ENCODE results near the gene NHERF2.
"Not testable (repeated sequence)": the region's sequence is repeated elsewhere in the genome, so short reads cannot be mapped to it uniquely, and the experiment has no call there.

Gene NHERF2

DNA sequence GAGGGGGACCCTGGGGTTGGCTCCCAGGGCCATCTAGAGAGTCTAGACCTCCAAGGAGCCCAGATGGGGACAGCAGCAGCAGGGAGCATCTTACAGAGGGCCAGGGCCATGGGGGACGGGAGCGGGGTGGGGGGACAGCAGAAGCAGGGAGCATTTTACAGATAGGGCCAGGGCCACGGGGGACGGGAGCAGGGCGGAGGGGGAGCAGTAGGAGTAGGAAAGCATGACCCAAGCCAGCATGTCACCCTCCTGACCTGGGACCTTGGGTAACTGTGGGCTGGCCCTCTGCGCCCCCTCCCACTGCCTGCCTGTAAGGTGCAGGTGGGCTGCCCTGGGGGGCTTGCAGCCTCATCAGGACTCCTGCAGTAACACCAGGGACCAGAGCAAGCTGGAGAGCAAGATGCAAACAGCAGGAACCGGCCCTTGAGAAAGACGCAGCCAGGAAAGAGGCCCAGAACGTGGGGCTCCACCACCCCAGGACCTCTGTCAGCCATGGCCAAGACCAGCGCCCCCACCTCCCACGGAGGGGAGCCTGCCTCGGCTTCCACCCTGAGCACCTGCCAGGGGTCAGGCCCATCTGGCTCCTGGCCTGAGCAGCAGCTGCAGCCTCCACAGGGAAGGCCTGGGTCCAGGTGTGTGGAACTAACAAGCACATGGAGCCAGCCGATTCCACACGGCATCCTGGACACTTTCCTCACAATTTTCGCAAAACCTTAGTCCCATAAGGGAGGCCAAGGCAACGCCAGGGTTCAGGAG is 19.4 kb upstream of the NHERF2 start:
- no peak for DNase-seq

DNA sequence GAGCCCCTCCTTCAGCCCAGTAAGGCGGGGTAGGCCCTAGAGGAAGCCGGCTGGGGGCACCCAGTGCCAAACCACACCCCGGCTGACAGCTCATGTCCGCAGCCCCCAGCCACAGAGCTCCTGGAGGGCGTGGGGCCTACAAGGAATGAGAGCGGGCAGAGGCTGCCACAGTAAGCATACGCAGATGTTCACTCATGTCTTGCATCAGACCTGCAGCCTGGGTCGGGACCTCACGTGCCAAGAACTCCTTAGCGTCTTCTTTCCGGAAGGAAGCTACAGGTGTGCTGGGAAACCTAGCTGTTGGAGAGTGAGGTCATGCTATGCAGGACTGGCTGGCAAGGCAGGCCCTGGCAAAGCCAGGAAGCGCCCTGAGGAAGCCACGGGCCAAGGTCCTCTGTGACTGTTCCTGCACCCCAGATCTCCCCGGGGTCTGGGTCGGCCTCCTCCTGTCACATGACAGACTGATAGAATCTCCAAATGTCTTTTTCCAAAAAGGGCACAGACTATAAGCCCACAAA is 18.6 kb upstream of the NHERF2 start:
- DNase-seq: peak; percentile 52

DNA sequence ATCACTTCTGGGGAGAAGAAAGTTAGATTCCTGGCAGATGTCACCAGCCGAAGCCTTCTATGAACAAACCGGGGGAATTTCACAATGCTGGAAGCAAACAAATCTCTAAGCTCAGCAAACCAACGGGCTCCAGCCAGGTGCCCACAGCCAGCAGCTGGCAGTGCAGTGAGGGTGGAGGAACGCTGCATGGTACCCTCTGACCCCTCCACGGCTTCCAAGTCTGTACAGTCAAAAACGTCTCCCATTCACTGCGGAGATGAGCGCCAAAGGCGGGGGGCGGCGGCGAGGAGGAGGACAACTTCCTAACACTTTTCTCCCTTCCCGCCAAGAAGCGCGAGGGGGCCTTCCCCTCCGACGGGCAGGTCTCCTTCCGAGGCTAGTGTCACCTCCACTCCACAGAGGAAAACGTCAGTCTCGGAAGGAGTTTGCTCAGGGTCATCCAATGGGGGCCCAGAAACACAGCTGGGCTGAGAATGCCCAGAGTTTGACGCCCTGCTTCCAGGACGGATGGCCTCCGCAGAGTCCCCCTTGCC is 18.0 kb upstream of the NHERF2 start:
- DNase-seq: no peak

DNA sequence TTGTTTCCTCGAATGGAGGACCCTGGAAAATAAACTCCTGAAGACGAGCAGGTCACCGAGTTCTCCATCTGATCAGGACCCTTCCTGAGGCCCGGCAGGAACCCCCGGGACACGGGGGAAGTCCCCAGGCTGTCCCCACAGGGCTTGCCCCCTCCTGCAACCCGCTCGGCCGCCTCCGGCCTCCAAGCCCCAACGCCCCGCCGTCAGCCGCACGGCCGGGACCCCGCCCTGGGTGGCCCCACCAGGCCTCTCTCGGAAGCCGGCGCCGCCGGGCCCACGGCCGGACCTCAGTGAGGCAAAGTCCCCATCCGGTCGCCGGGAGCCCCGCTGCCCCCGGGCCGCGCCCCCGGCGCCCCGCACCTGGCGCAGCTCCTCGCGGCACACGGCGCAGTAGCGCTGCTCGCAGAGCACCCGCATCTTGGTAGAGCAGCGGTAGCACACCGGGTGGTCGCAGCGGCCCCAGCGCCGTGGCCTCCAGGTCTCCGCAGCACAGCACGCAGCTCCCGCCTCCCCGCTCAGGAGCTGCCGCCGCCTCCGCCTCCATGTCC is 17.5 kb upstream of the NHERF2 start:
- DNase-seq: no peak

DNA sequence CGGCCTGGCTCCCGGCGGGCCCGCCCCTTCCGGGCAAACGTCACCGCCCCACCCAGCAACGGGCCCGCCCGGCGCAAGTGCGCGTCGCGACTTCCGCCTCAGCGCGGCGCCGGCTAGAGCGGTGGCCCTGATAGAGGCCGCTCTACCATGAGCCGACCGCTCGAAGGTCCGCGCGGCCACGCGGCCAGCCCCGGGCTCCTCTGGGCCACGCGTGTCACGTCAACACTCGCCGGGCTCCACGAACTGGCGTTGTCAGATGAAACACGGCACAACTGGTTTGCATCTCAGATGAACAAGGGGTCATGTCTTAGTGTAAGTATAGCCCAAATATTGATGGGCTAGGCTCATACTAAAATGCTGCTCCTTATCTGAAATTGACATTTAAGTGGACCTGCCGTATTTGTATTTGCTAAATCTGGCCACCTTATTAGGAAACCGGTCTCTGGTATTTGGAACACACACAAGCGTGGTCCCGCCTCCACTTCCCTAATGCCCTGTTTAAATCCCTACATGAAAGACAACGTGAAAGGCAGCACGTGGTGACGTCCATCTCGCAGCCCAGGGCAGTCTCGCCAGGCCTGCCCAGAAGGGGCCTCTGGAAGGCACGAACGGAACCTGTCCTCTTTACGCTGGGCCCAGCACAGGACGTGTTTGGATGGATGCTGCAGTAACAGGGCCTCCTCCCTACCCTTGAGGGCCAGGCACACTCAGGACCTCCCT is 16.8 kb upstream of the NHERF2 start, which contains the start of gene ZNF598:
Gene ZNF598 (minus strand): TSS at position 31 of the 720 bp plus-strand sequence.
- peak; percentile 66 for DNase-seq

DNA sequence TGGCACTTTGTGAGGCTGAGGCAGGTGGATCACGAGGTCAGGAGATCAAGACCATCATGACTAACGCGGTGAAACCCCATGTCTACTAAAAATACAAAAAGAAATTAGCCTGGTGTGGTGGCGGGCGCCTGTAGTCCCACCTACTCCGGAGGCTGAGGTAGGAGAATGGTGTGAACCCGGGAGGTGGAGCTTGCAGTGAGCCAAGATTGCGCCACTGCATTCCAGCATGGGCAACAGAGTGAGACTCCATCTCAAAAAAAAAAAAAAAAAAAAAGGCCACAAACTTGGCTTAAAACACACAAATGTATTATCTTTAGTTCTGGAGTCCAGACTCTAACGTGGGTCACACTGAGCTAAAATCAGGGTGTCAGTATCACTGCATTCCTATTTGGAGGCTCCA is 15.0 kb upstream of the NHERF2 start:
- not testable (repeated sequence) for DNase-seq

DNA sequence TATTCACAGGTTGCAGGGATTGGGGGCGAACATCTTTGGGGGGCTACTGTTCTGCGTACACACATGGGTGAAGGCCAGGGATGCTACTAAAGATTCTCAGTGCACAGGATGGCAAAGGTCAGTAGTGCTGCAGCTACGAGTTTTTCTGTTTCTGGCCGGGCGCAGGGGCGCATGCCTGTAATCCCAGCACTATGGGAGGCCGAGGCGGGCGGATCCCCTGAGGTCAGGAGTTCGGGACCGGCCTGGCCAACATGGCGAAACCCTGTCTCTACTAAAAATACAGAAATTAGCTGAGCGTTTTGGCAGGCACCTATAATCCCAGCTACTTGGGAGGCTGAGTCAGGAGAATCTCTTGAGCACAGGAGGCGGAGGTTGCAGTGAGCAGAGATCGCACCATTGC is 13.2 kb upstream of the NHERF2 start:
- DNase-seq: no peak

DNA sequence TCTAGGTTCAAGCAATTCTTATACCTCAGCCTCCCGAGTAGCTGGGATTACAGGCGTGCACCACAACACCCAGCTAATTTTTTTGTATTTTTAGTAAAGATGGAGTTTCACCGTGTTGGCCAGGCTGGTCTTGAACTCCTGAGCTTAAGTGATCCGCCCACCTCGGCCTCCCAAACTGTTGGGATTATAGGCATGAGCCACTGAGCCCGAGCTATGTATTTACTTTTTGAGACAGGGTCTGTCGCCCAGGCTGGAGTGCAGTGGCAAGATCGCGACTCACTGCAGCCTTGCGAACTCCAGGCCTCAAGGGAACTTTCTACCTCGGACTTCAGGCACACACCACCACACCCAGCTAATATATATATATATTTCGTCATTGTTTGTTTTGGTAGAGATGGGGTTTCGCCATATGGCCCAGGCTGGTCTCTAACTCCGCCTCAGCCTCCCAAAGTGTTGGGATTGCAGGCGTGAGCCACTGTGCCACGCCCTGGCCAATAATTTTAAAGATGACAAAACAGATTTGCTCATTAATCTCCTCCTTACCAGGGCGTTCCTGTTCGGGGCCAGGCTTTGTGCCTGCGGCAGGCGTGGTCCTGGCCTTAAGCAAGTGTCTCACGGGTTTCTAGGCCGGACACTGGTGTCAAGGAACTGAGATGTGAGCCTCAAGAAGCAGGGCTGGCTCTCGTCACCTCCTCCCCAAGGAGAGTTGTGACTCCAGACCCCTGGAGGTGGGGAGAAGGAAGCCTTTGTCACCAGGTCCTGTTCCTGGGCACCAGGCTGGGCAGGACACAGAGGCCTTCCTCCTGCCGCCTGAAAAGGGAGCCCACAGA is 11.4 kb upstream of the NHERF2 start:
- DNase-seq: peak; percentile 69

DNA sequence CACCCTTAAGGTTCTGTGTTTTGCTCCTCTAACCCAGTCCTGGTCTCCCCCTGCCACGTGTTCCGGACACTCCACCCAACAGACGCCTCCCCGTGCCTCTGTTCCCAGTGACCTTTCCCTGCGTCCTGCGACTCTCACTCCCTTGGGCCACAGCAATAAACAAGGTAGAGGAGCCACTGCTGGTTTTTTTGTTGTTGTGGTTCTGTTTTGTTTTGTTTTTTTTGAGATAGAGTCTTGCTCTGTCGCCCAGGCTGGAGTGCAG is 10.8 kb upstream of the NHERF2 start:
- no peak for DNase-seq

DNA sequence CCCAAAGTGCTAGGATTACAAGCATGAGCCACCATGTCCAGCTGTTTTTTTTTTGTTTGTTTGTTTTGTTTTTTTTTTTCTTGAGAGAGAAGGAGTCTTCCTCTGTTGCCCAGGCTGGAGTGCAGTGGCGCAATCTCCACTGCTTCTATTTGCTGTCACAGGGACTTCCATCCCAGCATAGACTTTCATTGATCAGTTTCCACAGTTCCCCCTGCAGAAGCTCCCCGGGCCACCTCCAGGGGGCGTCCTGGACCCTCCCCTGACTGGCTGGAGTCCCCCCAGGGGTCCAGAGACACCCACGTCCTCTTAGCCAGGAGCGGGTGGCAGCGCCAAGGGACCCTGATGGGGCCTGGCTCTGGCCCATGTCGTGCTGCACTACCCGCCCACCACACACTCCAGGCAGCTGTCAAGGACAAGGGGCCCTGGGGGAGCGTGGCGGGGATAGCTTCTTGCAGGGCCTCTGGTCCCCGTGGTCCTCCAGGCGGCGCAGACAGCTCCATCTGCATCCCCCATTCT is 10.2 kb upstream of the NHERF2 start:
- DNase-seq: no peak

DNA sequence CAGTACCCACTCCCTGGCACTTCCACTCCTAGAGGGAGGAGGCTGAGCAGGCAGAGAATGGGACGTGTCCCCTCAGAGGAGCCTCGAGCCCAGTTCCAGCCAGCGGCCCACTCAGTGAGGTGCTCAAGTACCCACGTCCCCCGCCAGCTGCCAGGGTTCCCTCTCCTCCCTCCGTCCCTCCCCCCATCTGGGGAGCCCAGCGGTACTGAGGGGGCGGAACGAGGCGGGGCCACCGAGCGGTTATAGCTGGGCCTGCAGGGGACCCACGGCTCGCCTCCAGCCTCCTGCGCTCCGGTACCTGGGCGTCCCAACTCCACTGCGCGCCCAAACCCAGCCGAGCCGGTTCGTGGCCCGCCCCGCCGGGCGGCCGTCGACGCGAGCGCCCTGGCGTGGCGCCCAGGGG is 7.2 kb upstream of the NHERF2 start, which contains the start of gene NPW:
Gene NPW (plus strand): TSS at position 268 of the 403 bp plus-strand sequence.
- DNase-seq: no peak

DNA sequence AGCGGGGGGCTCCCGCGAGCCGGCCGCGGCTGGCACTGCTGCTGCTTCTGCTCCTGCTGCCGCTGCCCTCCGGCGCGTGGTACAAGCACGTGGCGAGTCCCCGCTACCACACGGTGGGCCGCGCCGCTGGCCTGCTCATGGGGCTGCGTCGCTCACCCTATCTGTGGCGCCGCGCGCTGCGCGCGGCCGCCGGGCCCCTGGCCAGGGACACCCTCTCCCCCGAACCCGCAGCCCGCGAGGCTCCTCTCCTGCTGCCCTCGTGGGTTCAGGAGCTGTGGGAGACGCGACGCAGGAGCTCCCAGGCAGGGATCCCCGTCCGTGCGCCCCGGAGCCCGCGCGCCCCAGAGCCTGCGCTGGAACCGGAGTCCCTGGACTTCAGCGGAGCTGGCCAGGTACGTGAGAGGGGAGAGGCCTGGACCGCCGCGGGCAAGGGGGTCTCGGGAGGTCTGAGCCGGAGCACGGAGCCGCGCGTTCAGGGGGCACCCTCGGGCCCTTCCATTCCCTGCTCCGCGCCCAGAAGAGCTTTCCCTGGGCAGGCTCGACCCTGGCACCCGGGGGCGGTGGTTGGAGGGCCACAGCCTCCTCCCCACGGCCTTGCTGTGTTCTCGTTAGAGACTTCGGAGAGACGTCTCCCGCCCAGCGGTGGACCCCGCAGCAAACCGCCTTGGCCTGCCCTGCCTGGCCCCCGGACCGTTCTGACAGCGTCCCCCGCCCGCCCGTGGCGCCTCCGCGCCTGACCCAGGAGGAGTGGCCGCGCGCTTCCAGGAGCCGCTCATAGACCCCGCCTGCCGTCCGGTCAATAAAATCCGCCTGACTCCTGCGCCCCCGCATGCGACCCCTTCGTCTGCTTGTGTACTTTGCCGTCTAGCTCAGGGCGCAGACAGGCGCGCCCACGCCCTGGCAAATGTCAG is 6.5 kb upstream of the NHERF2 start:
- DNase-seq: no peak

DNA sequence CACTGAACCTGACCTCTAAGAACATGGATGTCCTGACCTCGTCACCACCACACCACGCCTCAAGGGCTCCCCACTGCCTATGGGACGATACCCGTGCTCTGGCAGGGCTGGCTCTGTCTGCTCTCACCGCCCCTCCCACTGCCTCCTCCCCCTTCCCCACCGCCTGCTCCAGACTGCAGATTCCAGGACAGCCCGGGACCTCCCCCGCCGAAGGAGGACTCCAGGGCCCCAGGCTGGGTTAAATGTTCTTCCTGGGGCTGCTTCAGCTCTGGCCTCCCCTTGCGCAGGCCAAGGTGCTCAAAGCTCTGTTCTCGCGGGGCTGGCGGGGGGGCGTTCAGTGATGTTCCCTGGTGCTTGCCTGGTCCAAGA is 4.0 kb upstream of the NHERF2 start:
- DNase-seq: peak; percentile 81

DNA sequence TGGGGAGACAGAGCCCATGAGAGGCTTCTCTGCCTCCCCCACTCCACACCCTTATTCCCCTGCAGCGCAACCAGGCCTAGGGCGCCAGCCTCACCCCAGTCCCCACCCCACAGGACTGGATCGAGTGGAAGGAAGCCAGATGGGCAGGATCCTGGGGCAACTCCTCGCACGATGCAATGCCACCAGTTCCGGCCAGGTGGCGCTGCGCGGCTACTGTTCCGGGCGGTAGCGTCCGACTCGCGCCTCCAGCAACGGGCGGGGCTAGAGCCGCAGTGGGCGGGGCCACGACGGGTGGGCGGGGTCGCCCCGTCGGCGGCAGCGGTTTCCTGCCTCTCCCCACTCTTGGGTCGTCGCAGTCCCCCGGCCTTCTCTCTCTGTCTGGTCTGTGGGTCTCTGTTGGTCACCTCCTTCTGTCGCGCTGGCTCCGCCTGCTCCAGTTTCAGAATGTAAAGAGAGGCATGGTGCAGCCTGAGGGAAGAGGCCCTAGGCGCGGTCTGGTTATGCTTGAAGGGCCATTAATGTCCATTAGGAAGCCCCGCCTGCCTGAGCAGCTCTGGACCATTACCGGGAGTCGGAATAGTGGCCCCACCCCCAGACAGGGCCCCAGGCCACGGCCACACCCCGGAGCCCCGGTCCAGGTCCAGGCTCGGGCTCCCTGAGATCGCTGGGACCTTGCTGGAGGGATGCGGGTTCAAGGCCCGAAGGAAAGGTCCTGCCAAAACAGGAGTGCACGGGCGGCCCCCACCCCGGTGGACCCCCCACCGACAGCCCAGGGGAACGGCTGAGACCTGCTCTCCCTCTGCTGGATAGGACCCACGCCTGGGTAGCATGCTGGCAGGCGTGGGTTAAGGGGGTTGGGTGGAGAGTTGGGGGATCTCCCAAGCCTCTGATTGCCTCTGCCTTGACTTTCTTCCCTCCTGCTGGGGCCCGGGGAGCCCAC is 3.3 kb upstream of the NHERF2 start:
- DNase-seq: peak; percentile 93

DNA sequence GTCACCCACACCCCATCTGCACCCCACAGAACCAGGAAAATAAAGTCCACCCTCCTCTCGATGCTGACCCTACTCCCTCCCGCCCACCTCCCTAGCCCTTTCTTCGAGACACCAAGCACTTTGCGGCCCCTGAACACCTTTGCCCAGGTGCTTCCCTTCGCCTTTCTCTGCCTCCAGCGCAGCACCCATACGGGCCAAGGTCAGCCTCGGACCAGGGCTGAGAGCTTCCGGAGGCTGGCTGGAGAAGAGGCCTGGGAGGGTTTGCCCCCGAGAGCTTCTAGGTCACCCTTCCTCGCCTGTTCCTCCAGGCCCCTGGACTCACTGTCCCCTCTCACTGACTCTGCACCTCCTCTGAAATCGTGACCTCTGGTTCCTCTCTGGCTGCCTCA is 2.7 kb upstream of the NHERF2 start:
- no peak for DNase-seq

DNA sequence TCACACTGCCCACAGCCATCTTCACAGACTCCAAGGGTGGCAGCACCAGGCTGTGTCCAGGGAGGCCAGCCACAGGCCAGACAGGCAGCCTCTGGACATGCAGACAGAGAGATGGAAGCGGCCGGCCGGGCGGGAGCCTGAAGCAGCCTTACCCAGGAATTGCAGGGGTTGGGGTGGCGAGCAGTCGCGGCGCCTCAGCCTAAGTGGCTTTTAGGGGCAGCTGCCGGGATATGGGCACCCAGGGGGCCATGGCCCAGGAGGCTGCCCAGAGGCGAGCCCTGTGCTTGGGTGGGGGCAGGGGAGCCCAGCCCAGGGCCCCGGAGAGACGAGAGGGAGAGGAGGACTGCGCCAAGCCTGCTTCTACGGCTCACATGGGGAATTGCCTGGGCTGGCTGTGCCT is 1.5 kb upstream of the NHERF2 start:
- DNase-seq: no peak

DNA sequence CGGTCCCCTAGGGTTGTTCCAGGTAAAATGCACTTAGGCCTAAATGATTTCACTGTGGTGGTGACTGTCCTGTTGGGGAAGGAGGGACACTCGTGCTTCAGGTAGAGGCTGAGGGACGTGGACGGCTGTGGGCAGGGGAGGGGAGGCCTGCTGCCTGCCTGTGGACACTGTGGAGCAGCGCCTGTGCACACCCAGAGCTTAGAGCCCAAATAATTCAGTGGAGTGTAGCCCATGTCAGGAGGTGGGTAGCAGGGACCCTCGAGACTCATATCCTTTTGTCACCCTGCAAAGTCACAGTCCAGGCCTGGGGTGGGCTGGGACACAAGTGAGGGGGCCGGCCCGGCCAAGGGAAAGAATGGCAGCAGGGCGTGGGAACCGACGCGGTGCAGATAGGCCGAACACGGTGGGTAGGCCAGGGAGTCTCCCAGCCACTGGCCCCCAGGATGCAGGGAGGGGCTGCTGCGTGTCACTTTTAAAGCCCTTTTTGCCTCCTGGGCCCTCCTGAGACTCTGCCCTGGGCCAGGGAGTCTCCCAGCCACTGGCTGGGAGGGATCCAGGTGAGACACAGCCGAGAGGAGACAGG is 733 bp upstream of the NHERF2 start:
- no peak for DNase-seq

DNA sequence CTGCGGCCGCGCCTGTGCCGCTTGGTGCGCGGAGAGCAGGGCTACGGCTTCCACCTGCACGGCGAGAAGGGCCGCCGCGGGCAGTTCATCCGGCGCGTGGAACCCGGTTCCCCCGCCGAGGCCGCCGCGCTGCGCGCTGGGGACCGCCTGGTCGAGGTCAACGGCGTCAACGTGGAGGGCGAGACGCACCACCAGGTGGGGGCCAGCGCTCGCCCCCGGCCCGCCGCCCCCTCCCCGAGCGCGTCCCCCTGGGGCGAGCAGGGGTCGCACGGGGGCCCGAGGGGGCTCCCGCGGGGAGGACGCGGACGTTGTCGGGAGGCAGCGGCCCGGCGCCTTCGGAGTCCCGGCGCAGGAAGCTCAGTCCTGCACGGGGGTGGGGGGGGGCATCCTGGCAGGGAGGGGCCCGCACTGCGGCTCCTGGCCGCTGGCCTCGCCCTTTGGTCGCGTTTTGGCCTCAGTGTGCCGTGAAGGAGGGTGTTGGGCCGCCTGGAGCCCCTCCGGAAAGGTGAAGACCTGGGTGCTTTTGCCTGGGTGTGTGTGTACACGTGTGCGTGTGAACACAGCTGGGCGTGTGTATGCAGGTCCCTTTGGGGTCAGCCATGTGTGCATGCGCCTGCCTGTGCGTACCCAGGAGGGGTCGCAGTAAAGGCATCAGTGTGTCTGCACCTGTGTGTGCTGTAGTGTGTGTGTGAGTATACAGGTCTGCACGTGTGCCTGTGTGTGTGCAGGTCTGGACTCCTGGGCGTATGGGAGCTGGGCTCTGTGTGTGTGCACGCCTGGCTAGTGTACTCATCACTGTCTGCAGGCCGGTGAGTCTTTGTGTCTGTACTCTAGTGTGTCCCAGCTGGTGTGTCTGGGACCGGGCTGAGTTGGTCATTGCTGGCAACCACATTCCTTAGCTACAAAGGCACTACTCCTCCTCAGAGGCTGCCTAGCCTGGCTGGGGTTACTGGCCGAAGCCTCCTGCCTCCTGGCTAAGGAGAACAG is 615 bp downstream of the NHERF2 start:
- no peak for DNase-seq

DNA sequence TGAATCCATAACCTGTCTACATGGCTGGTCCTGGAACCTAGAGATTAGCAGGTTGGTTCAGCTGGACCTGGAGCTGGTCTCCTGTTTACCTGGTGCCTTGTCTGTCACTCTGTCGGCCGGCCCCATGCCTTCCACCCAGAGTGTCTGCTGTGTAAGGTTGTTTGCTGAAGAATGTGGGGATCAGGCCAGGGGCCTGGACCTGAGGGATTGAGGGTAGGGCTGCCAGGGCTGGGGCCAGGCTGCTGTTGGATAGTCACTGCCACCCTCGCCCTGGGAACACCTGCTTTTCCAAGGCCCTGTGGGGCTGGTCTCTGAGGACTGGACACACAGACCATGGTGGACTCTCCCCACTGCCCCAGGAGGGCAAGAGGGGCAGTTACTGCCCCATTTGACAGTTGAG is 1.4 kb downstream of the NHERF2 start:
- no peak for DNase-seq
